Measurements from ENCODE around the gene ZIC2. TPM values are rescaled to one million over a fixed set of nuclear protein-coding genes. Genes with fewer than 3 reads are reported as not detected.

The ZIC2 gene
- total RNA-seq, 1 experiment from 2014 or later, result 305 TPM

DNA sequence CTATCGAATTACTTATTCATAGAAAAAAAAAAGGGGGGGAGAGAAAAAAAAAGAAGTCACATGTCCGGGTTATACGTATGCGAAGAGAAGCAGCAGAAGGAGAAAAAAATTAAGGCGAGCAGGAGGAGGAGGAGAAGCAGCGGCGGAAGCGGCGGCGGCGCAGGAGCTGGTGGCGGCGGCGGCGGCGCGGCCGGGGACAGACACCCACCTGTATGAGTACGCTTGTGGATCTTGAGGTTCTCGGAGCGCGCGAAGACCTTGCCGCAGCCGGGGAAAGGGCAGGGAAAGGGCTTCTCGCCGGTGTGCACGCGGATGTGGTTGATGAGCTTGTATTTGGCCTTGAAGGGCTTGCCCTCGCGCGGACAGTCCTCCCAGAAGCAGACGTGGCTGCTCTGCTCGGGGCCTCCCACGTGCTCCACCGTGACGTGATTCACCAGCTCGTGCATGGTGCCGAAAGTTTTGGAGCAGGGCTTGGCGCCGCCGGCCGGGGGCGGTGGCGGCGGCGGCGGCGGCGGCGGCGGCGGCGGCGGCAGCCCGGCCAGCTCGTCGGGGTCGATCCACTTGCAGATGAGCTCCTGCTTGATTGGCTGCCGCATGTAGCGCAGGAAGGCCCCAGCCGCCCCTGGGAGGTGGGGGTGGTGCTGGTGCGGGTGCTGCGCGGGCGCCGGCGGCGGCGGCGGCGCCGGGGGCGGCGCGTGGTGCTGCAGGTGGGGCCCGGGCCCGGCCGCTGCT lies 11.5 kb upstream of the ZIC2 start:
- Histone ChIP-seq H3K4me3 (ENCODE audit: low read depth, low read length, poor library complexity, severe bottlenecking) (peak overlapping the region; percentile 91), H3K27me3 (replicated peaks; ENCODE audit: insufficient read depth, low read depth, low read length, poor library complexity) (no peaks in the 10 kb centered on the region), H3K4me1 (ENCODE audit: insufficient read depth, low read length, poor library complexity, severe bottlenecking) (peaks cover 31% of the 10 kb centered on the region), H3K9me3 (ENCODE audit: low read depth, low read length, poor library complexity, severe bottlenecking) (no peaks in the 10 kb centered on the region), H3K36me3 (ENCODE audit: insufficient read depth, low read length, poor library complexity, severe bottlenecking) (peaks cover 28% of the 10 kb centered on the region), H3K27ac (ENCODE audit: low read depth, low read length, poor library complexity, severe bottlenecking) (peak overlapping the region; percentile 98)
- no peak for TF ChIP-seq EZH2 (IDR thresholded peaks at IDR 0.05; ENCODE audit: borderline replicate concordance, low read depth, low read length, poor library complexity, severe bottlenecking)
- TF ChIP-seq, protein P1, sequence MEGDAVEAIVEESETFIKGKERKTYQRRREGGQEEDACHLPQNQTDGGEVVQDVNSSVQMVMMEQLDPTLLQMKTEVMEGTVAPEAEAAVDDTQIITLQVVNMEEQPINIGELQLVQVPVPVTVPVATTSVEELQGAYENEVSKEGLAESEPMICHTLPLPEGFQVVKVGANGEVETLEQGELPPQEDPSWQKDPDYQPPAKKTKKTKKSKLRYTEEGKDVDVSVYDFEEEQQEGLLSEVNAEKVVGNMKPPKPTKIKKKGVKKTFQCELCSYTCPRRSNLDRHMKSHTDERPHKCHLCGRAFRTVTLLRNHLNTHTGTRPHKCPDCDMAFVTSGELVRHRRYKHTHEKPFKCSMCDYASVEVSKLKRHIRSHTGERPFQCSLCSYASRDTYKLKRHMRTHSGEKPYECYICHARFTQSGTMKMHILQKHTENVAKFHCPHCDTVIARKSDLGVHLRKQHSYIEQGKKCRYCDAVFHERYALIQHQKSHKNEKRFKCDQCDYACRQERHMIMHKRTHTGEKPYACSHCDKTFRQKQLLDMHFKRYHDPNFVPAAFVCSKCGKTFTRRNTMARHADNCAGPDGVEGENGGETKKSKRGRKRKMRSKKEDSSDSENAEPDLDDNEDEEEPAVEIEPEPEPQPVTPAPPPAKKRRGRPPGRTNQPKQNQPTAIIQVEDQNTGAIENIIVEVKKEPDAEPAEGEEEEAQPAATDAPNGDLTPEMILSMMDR (conservative IDR thresholded peaks at IDR 0.05; ENCODE audit: low read depth, low read length), result no peak
- BruUV-seq (replicated peaks), result no TSS peak
- POLR2A ChIA-PET (ENCODE audit: low non-redundant PET), result interaction anchor here (0.5 to 0.7 kb wide), 3 partner anchors 12 to 152 kb away, joined by 3 to 18 read pairs (median 7); no protein-coding TSS in a partner anchor
- CTCF ChIA-PET, result interaction anchor here (0.6 kb wide), 1 partner anchor 265 kb away, joined by 3 read pairs; no protein-coding TSS in a partner anchor
- intact Hi-C loops (cut with micrococcal nuclease; ENCODE audit: unreplicated experiment), result loop anchor here (2.0 to 5.0 kb wide), 2 partner anchors 17 to 313 kb away; no protein-coding TSS in a partner anchor
- DNase-seq (ENCODE audit: low spot score), result peak; percentile 93

DNA sequence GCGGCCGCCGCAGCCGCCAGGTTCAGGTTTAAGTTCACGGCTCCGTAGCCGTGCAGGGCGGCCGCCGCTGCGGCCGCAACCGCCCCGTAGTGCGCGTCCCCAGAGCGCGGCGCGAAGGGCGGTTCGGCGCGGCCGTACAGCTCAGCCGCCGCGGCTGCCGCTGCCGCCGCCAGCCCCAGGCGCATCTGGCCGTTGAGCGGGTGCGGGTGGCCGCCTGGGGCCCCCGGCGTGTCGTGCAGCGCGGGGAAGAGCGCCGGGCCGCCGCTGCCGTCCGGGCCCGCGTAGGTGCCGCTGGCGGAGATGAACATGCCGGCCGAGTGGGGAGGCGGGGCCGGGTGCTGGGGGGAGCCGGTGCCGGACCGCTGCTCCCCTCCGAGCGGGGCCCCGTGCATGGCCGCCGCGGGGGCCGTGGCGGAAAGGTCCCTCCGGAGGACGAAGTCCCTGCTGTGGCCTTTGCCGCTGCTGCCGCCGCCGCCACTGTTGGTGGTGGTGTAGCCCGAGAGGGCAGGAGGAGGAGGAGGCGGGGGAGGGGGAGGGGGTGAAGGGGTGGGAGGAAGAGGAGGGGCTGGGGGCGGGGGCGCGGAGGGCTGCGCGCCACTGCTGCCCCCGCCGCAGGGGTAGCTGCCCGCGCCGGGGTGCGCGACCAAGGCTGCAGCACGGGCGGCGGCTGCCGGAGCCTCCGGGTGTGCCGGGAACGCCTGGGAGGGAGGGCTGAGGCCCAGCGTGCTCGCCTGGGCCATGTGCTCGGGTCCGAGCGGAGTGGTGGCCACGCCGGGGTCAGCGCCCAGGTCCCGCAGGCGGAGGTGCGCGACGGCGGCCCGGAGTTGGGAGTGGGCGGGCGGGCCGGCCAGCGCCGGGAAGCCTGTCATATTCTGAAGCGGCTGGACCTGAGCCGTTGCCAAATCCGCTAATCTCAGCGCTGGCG lies 10.7 kb upstream of the ZIC2 start:
- peak overlapping the region; percentile 91 for H3K4me3 ChIP-seq (ENCODE audit: low read depth, low read length, poor library complexity, severe bottlenecking)
- intact Hi-C loops (cut with micrococcal nuclease; ENCODE audit: unreplicated experiment), result no loop called here
- peak; percentile 76 for DNase-seq (ENCODE audit: low spot score)
- H3K27ac ChIP-seq (ENCODE audit: low read depth, low read length, poor library complexity, severe bottlenecking), result peak overlapping the region; percentile 89
- H3K4me1 ChIP-seq (ENCODE audit: insufficient read depth, low read length, poor library complexity, severe bottlenecking), result peaks cover 23% of the 10 kb centered on the region
- TF ChIP-seq EZH2 (IDR thresholded peaks at IDR 0.05; ENCODE audit: borderline replicate concordance, low read depth, low read length, poor library complexity, severe bottlenecking), result no peak
- TF ChIP-seq, protein P1 (conservative IDR thresholded peaks at IDR 0.05; ENCODE audit: low read depth, low read length), result no peak
- BruUV-seq (replicated peaks), result no TSS peak
- H3K9me3 ChIP-seq (ENCODE audit: low read depth, low read length, poor library complexity, severe bottlenecking), result no peaks in the 10 kb centered on the region
- H3K27me3 ChIP-seq (replicated peaks; ENCODE audit: insufficient read depth, low read depth, low read length, poor library complexity), result no peaks in the 10 kb centered on the region
- H3K36me3 ChIP-seq (ENCODE audit: insufficient read depth, low read length, poor library complexity, severe bottlenecking), result peaks cover 20% of the 10 kb centered on the region
- ChIA-PET CTCF (interaction anchor here (1.0 kb wide), 1 partner anchor 10 kb away, joined by 3 read pairs; the partner anchor contains the start of gene ZIC2), POLR2A (ENCODE audit: low non-redundant PET) (interaction anchor here (0.5 to 1.1 kb wide), 6 partner anchors 9 to 771 kb away, joined by 3 to 23 read pairs (median 3); partner anchors contain the start of gene ZIC2)

DNA sequence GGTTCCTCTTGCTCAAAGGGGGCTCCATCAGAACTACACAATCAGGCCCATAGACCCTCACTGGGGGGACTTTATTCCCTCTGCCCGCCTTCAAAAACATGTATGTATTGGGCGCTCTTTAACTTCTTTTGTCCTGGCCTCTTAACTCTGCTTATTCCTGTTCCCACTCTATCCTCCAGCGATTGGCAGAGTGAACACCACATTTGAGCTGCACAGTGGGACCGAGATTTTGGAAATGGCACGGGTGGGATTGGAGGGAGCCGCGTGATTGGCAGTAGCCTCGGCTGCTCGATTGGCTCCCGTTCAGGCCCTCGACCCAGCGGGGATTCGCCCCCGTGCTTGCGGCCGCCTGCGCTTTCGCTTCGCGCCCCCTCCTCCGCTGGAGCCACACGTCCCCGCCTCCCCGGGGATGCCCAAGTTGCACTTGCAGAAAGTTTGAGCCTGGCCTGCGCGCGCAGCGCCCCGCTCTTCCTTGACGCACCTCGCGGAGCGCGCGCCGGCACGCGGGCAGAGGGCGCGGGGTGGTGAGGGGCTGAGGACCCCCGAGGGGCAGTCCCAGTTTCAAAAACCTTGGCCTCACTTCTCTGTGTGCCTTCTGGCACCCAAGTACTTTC lies 9.9 kb upstream of the ZIC2 start, which contains the start of gene ZIC5:
Gene ZIC5 (minus strand): TSS at position 192 of the 614 bp plus-strand sequence. CDS start 164 bp downstream, at position 28.
- Histone ChIP-seq H3K27me3 (replicated peaks; ENCODE audit: insufficient read depth, low read depth, low read length, poor library complexity) (no peaks in the 10 kb centered on the region), H3K4me3 (ENCODE audit: low read depth, low read length, poor library complexity, severe bottlenecking) (peak within 1 kb of the TSS; percentile 91)
- CTCF ChIA-PET, result interaction anchor here (1.0 kb wide), 1 partner anchor 9 kb away, joined by 3 read pairs; the partner anchor contains the start of gene ZIC2

More for the DNA sequence above, 9.9 kb upstream of the ZIC2 start, which contains the start of gene ZIC5:
- POLR2A ChIA-PET (ENCODE audit: low non-redundant PET), result interaction anchor here (0.5 to 1.1 kb wide), 3 partner anchors 9 to 496 kb away, joined by 3 to 8 read pairs (median 3); partner anchors contain the start of gene ZIC2
- H3K27ac ChIP-seq (ENCODE audit: low read depth, low read length, poor library complexity, severe bottlenecking), result peak within 1 kb of the TSS; percentile 89
- peak; percentile 98 for DNase-seq (ENCODE audit: low spot score)
- intact Hi-C loops (cut with micrococcal nuclease; ENCODE audit: unreplicated experiment), result no loop called here
- peaks cover 15% of the 10 kb centered on the region for H3K4me1 ChIP-seq (ENCODE audit: insufficient read depth, low read length, poor library complexity, severe bottlenecking)
- no TSS peak for BruUV-seq (replicated peaks)
- no peaks in the 10 kb centered on the region for H3K9me3 ChIP-seq (ENCODE audit: low read depth, low read length, poor library complexity, severe bottlenecking)
- H3K36me3 ChIP-seq (ENCODE audit: insufficient read depth, low read length, poor library complexity, severe bottlenecking), result peaks cover 15% of the 10 kb centered on the region
- TF ChIP-seq, protein P1 (conservative IDR thresholded peaks at IDR 0.05; ENCODE audit: low read depth, low read length), result no peak
- no peak for TF ChIP-seq EZH2 (IDR thresholded peaks at IDR 0.05; ENCODE audit: borderline replicate concordance, low read depth, low read length, poor library complexity, severe bottlenecking)

Measured in A673 (cell line).